AG04450 (cell line): ENCODE data around the gene KIDINS220. TPM values are rescaled to one million over a fixed set of nuclear protein-coding genes. Genes with fewer than 3 reads are reported as not detected.

ENCODE experiments used
- CTCF ChIA-PET: fragments of 300-600, 350-600 bp; formaldehyde crosslinking; extraction: SDS; loops from one replicate; lab custom pipeline; 2022; ENCODE audit warnings: antibody characterized with exemption, inconsistent platforms; lab: Charles Lee
- POLR2A ChIA-PET: fragments of 350-600 bp; formaldehyde crosslinking; extraction: SDS; loops from one replicate; lab custom pipeline; 2021; ENCODE audit warnings: antibody characterized with exemption, inconsistent platforms; lab: Yijun Ruan, JAX
- DNase-seq: peaks from one replicate; pipeline ENCODE4 v3.0.0-alpha.2; 2011; ENCODE audit warnings: low read depth, low spot score
- H3K27ac ChIP-seq: one replicate; pipeline ENCODE4 v1.5.1; 2012; ENCODE audit warnings: low read depth, low read length, control low read depth
- H3K27me3 ChIP-seq: one replicate; pipeline ENCODE4 v1.6.0; 2012; ENCODE audit warnings: low read length; ENCODE audit not compliant: control insufficient read depth, insufficient read depth
- H3K4me3 ChIP-seq: 2 replicates; pipeline ENCODE4 v1.5.1; 2011; ENCODE audit warnings: mild to moderate bottlenecking, low read depth, low read length, control low read depth
- H3K9me3 ChIP-seq: 2 replicates; pipeline ENCODE4 v1.5.1; 2012; ENCODE audit warnings: low read length; ENCODE audit not compliant: control insufficient read depth, insufficient read depth
- CTCF ChIP-seq: IDR thresholded peaks from 2 replicates; pipeline ENCODE4 v1.5.1; 2011; ENCODE audit warnings: low read depth, low read length, control low read depth, inconsistent platforms
- polyA minus RNA-seq: library from RNA; depleted of rRNA, polyadenylated mRNA; stranded (reverse); fragments of >200 nt; gene quantifications from 2 replicates; pipeline ENCODE4 v1.2.3, GENCODE V29; 2011; rRNA and poly(A)+ RNA removed
- polyA plus RNA-seq: library from polyadenylated mRNA; depleted of rRNA; stranded (reverse); fragments of >200 nt; gene quantifications from 2 replicates; pipeline ENCODE4 v1.2.3, GENCODE V29; 2011; rRNA removed

Gene KIDINS220
- polyA plus RNA-seq (49.1 and 64.7 TPM in 2 replicates), polyA minus RNA-seq (142 and 146 TPM in 2 replicates)

GRCh38 chr2:8836971-8837794, at the start of gene KIDINS220:
Gene KIDINS220, minus strand, starts transcription at chr2:8837613. Its CDS starts 10,520 bp downstream, at chr2:8827093.
- CTCF ChIA-PET = no interaction called here
- POLR2A ChIA-PET = interaction anchor here (0.6 to 0.7 kb wide), 2 partner anchors 24 to 152 kb away, joined by 3 to 5 read pairs; no protein-coding TSS in a partner anchor
- H3K27ac ChIP-seq = no peak within 1 kb of the TSS

DNA sequence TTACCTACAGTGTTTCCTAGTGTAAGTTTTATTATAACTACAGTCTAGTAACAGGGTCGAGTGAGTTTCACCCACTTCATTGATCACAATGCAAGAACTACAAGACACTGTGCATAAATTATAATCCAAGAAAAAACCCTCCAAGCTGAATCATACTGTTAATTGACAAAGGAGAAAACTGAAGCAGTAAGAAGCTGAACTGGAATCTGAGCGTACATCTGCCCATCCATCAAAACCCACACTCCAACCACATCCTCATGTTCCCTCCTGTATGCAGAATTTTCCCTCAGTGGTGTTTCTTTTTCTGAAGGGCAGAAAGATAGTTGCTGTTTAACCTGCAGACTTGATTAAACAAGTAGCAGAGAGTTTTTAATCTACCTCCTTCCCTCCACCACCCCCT, 49.5 kb upstream of the KIDINS220 start:
- TF ChIP-seq CTCF = no peak
- ChIA-PET POLR2A (no interaction called here), CTCF (interaction anchor here (0.8 to 3.9 kb wide), 2 partner anchors 13 to 116 kb away, joined by 3 to 16 read pairs; partner anchors contain the start of gene MBOAT2)
- DNase-seq = no peak
- no peak overlapping the region for H3K27ac ChIP-seq
- H3K27me3 ChIP-seq = no peaks in the 10 kb centered on the region
- H3K4me3 ChIP-seq = no peak overlapping the region
- no peaks in the 10 kb centered on the region for H3K9me3 ChIP-seq

More at GRCh38 chr2:8836971-8837794, at the start of gene KIDINS220:
- Histone ChIP-seq H3K27me3 (no peaks in the 10 kb centered on the region), H3K9me3 (no peaks in the 10 kb centered on the region), H3K4me3 (peak within 1 kb of the TSS; percentile 97)
- peak; percentile 56 for DNase-seq
- no peak for TF ChIP-seq CTCF

GRCh38 chr2:8886202-8886518, 48.7 kb upstream of the KIDINS220 start:
- no peak for DNase-seq
- Histone ChIP-seq H3K9me3 (no peaks in the 10 kb centered on the region), H3K4me3 (no peak overlapping the region), H3K27ac (no peak overlapping the region), H3K27me3 (no peaks in the 10 kb centered on the region)
- POLR2A ChIA-PET = no interaction called here
- TF ChIP-seq CTCF = no peak
- CTCF ChIA-PET = interaction anchor here (0.8 to 3.9 kb wide), 2 partner anchors 13 to 117 kb away, joined by 3 to 16 read pairs; partner anchors contain the start of gene MBOAT2

GRCh38 chr2:8885449-8886201, 48.2 kb upstream of the KIDINS220 start:
- no peak overlapping the region for H3K27ac ChIP-seq
- no peak overlapping the region for H3K4me3 ChIP-seq
- DNase-seq = no peak
- POLR2A ChIA-PET = no interaction called here
- no peaks in the 10 kb centered on the region for H3K9me3 ChIP-seq
- no peak for TF ChIP-seq CTCF
- no peaks in the 10 kb centered on the region for H3K27me3 ChIP-seq
- CTCF ChIA-PET = interaction anchor here (0.8 to 3.9 kb wide), 2 partner anchors 12 to 117 kb away, joined by 3 to 16 read pairs; partner anchors contain the start of gene MBOAT2
